IPS DF 4.7 (cell line): ENCODE measurements around the gene NEMP1.
A peak's percentile ranks its signal among the peaks of the same experiment; 100 is the strongest.
"Not testable (repeated sequence)": the region's sequence is repeated elsewhere in the genome, so short reads cannot be mapped to it uniquely, and the experiment has no call there.

ENCODE experiments used
- DNase-seq: peaks from one replicate; pipeline ENCODE4 v3.0.0-alpha.2; 2013; ENCODE audit warnings: low spot score; ENCODE audit errors: extremely low read depth

NEMP1 gene

GRCh38 chr12:57078519-57079404 is at the start of gene NEMP1:
Gene NEMP1, minus strand, starts transcription at chr12:57078791. Its CDS starts 46 bp downstream, at chr12:57078745.
- DNase-seq = peak; percentile 100

GRCh38 chr12:57127726-57128518 is 49.3 kb upstream of the NEMP1 start, which contains the start of gene LRP1:
Gene LRP1, plus strand, starts transcription at chr12:57128483. Its CDS starts 482 bp downstream, at chr12:57128965.
- peak; percentile 56 for DNase-seq

GRCh38 chr12:57127101-57127725 is 48.6 kb upstream of the NEMP1 start:
- DNase-seq = no peak

- no peak for DNase-seq
Observed at GRCh38 chr12:57126561-57126960, 48.0 kb upstream of the NEMP1 start.

- DNase-seq = no peak
Observed at GRCh38 chr12:57126061-57126460, 47.5 kb upstream of the NEMP1 start.

- peak; percentile 81 for DNase-seq
Observed at GRCh38 chr12:57124261-57124877, 45.8 kb upstream of the NEMP1 start.

GRCh38 chr12:57123813-57124212 is 45.2 kb upstream of the NEMP1 start:
- DNase-seq = no peak

- not testable (repeated sequence) for DNase-seq
Observed at GRCh38 chr12:57120718-57121117, 42.1 kb upstream of the NEMP1 start.

GRCh38 chr12:57119294-57120085 is 40.9 kb upstream of the NEMP1 start:
- DNase-seq = no peak

GRCh38 chr12:57118711-57119271 is 40.2 kb upstream of the NEMP1 start:
- no peak for DNase-seq

- no peak for DNase-seq
Observed at GRCh38 chr12:57116580-57117281, 38.1 kb upstream of the NEMP1 start.

GRCh38 chr12:57112492-57113294 is 34.1 kb upstream of the NEMP1 start:
- no peak for DNase-seq

GRCh38 chr12:57111031-57111734 is 32.6 kb upstream of the NEMP1 start, which contains the start of gene STAT6:
Gene STAT6, minus strand, starts transcription at chr12:57111362. Its CDS starts 3,084 bp downstream, at chr12:57108278.
- DNase-seq = no peak

- DNase-seq = no peak
Observed at GRCh38 chr12:57110104-57111030, 31.8 kb upstream of the NEMP1 start.

GRCh38 chr12:57109207-57110103 is 30.9 kb upstream of the NEMP1 start:
- DNase-seq = no peak
